HG03139 (cell line): ENCODE measurements around the gene GID4.

Source experiments
- ATAC-seq: cut with Tn5 transposase; IDR thresholded peaks from one replicate; pipeline ENCODE4 v1.9.1; 2021; ENCODE audit not compliant: unreplicated experiment

Gene GID4

DNA sequence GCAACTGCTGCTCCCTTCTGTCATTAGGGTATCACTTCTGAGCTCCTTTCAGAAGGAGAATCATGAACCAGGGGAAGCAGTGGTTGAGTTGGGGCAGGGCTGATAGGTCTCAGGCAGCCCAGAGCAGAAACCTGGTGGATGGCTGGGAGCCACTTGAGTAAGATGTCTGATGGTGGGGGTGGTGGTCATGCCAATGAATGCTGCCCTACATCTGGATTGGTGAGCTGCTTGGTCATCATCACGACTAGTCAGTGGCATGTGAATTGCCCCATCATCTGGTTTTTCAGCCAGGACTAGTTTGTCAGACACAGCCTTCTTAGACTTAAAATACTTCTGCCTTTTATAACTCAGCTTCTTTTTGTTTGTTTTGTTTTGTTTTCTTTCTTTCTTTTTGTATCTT lies 2.6 kb downstream of the GID4 start:
- no peak for ATAC-seq

DNA sequence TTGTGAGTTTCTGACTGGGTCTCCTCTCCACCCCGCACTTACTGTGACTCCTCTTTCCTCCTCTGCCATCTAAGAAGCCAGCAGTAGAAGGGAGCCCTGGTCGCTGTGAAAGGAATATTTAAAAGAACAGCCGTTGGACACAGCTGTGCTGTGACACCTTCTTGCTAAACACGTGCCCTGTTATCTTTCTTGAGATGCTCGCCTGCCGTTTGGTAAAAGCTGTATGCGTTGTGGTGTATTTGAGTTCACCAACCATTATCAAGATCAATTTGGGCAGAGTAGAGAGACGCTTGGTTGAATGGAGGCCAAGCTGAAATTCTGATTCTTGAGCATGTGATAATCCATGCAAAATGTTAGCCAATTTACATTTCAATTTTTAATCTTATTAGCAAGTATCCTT lies 3.8 kb downstream of the GID4 start:
- no peak for ATAC-seq

DNA sequence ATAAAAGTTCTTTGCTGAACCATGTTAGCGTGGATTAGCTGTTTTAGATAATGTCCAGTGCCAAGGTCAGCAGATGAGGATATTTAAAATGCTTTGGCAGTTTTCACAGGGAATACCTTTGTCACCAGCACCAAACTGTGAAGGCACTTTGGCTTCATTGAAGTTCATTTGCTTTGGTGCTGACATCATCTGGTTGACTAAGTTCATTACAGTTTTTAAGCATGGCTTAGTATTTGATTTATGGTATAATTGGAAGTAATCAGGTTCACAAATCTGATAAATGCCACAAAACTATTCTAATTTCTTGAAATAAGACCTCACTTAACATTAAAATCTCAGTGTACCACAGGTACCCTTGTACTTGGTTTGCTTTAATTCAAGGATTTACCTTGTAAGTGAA lies 4.3 kb downstream of the GID4 start:
- no peak for ATAC-seq

DNA sequence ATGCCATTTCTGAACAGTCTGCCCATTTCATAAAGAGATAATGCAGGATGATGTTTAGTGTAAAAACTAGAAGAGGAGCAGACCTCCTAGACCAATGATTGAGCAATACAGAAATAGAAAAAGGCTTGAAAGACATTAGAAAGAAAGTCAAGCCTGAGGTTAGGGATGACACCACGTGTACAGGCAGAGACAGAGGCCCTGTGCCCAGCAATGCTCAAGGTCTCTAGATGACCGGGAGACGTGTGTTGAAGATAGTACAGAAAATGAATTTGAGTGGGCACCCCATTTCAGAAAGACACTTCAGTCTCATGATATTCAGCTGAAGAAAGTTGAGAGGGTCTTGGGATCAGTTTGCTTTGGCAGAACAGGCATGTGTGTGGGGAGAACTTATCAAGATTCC lies 5.4 kb downstream of the GID4 start:
- no peak for ATAC-seq

DNA sequence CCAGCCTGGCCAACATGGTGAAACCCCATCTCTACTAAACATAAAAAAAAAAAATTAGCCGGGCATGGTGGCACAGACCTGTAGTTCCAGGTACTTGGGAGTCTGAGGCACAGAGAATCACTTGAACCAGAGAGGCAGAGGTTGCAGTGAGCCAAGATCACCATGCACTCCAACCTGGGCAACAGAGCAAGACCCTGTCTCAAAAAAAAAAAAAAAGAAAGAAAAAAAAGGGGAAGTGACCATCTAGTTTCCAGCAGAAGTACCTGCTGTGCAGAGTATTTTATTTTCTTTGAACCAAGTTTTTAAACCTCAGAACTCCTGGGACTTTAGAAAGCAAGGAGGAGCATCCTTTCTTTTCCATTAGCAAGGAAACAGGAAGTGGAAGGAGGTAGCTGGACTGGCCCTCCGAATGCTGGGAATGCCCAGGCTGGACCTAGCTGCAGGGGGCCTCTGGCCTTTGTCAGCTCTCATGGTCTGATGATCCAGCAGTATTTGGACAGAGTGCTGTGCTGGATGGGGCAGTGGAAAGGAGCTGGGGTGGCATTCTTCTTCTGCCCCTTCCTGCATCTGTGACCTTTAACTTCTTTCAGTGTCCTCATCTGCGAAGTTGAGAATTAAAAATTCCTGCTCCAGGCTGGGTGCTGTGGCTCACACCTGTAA lies 6.6 kb downstream of the GID4 start:
- ATAC-seq: no peak

DNA sequence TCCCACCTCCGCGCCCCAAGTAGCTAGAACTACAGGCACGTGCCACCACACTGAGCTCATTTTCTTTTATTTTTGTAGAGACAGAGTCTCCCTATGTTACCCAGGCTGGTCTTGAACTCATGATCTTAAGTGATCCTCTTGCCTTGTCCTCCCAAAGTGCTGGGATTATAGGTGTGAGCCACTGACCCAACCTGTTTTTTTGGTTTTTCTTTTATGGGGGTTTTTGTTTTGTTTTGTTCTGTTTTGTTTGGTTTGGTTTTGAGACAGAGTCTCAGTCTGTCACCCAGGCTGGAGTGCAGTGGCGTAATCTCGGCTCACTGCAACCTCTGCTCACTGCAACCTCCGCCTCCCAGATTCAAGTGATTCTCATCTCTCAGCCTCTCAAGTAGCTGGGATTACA lies 16.4 kb downstream of the GID4 start:
- ATAC-seq: no peak

DNA sequence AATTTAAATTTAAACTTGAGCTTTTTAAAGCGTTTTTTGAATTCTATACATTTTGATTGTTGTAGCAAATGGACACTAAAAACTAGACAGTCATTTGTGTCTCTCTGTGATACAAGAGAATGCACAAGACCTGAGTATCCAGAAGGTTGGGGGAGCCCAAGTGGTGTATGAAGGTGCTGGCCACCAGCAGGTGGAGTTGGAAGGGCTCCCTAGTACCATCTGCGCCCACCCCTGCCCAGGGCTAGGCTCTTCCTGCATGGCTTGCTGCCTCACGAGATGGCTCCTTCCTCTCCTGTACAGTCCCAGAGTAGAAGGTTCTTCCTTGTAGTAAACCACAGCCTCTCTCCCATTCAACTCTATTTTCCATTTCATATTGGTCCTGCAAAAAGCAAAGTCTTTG lies 17.0 kb downstream of the GID4 start:
- ATAC-seq: no peak

DNA sequence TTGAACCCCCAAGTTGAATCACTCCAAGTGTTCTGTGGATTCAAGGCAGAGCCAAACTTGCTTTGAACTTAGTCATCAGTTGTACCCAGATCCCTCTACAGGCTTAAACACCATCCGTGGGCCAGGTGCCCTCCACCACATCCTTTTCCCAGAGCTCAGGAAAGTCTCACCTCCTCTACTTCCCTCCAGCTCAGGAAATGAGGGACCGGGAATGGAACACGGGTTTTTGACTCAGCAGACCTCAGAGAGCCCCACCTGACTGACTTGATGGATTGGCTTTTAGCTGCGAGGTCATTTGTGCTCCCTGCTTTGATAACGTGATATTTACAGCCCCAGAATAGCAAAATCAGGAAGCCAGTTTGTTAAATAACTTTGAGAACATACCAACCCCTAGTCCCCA lies 20.1 kb downstream of the GID4 start:
- ATAC-seq: no peak

DNA sequence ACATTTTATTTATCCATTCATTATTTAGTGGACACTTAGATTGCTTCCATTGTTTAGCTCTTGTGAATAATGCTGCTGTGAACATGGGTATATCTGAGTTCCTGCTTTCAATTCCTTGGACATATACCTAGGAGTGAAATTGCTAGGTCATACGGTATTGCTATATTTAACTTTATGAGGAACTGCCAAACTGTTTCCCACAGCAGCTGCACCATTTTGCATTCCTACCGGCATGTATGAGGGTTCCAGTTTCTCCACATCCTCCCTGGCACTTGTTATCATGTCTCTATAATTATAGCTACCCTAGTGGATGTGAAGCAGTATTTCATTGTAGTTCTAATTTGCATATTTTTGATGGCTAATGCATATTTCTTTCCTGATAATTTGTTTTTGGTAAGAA lies 24.8 kb downstream of the GID4 start:
- ATAC-seq: no peak

DNA sequence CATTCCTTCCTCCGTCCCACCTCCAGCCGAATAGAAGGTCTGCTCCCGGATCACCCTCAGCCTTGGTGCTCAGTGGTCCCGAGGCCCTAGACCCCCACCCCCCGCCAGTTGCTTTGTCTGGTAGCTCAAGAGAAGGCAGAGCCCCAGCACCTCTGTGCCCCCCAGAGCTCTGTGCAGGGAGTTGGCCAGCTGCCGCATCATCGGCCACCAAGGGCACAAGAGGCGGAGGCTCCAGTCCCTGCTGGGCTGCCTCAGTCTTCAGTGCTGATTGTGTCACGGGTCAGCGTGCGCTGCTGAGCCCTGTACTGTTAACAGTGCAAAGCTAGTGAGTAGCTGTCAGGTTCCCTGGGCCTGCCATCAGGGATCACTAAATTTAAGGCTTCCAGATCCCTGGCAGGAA lies 26.3 kb downstream of the GID4 start:
- ATAC-seq: no peak

DNA sequence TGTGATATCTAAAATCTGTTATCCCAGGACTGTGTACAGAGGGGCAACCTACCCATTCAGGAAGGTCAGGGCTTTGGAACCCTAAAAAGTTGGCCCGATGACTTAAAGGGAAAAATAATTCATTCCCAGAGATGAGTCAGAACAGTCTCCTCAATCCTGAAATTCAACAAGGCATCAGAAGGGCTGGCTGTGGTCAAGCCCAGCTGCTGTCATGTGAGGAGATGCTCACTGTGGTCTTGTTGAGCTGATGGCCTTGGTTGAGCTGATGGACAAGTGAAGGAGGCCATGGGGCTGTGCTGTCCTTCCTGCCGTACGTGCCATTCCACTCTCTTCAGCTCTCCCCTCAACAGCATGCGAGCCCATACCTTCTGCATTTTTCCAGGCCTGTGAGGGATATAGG lies 27.7 kb downstream of the GID4 start:
- ATAC-seq: no peak

DNA sequence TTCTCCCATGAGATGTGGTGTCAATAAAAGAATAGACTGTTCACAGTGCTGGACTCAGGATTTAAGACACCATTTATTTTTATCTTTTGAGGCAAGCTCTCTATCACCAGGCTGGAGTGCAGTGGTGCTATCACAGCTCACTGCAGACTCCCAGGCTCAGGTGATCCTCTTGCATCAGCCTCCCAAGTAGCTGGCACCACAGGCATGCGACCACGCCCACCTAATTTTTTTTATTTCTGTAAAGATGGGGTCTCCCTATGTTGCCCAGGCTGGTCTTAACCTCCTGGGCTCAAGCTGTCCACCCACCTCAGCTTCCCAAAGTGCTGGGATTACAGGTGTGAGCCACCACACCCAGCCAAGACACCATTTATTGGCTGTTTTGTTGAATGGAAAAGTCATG lies 29.9 kb downstream of the GID4 start:
- ATAC-seq: no peak

DNA sequence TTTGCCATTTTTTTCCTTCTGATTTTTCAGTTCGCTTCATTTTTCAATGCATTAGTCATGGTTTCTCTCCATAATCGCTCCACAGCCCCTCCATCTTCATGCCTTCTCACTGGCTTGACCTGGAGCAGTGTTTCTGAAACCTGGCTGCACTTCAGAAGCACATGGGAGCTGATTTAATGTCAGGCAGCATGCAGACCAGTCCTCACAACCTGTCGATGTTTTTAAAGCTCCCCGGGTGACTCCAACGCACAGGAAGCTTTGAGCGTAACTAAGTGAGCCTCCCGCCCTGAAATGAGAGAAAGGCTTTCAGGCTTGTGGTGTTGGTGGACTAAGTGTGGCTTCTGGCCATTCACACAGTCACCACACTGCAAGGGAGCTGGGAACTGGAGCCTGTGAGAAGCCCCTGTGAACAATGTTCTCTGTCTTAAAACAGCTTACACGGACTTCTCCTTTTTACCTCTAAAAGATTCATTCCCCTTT lies 31.7 kb downstream of the GID4 start:
- no peak for ATAC-seq

DNA sequence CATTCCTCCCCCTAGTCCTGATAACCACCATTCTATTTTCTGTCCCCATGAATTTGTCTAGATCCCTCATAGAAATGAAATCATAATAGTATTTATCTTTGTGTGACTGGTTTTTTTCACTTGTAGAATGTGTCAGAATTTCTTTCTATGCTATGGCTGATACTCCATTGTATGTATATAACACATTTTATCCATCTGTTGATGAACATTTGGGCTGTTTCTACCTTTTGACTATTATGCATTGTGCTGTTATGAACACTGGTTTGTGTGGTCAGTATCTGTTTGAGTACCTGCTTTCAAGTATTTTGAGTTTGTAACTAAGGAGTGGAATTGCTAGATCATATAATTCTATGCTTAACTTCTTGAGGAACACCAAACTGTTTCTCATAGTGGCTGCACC lies 32.5 kb downstream of the GID4 start:
- no peak for ATAC-seq

DNA sequence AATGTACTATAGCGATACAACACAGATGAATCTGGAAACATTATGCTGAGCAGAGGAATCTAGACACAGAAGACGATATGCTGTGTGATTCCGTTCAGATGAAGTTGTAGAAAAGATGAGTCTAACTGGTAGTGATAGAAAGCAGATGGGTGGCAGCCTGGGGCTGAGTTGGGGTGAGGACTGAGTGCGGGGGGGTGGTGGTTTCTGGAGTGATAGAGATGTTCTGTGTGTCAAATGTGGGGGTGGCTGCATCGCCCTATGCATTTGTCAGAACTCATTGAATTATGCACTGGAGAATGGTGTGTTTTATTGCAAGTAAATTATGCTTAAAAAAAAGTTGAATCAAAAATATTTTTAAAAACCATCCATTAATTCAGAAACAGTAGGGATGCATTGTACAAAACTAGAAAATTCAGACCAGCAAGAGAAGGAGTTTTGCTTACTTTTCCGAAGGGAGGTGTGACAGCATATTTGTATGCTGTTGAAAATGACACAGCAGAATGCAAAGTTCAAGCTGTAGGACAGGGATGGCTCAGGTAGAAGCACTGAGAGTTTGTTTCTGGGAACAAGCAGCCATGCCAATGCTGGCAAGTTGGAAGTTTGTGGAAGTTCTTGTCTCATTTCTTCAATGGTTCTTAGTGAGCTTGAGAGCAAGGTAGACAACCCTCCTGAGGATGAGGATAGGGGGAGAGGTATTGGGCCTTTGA lies 35.5 kb downstream of the GID4 start:
- no peak for ATAC-seq

DNA sequence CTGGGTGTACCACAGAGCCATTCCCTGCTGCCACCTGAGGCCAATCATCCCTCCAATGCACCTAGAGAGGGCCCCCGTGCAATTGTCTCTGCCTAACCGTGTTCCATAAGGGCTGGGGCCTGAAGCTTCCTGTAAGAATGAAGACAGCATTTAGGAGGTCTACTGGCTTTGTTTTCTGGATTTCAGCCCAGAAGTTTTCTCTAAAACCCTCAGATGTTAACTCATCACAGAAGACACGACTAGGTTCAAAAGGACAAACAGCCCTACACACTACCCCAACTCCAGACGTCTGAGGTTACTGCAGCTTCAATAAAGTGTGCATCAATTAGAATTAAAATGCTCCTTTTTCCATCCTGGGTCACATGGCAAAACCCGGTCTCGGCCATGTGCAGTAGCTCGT lies 37.7 kb downstream of the GID4 start:
- no peak for ATAC-seq

DNA sequence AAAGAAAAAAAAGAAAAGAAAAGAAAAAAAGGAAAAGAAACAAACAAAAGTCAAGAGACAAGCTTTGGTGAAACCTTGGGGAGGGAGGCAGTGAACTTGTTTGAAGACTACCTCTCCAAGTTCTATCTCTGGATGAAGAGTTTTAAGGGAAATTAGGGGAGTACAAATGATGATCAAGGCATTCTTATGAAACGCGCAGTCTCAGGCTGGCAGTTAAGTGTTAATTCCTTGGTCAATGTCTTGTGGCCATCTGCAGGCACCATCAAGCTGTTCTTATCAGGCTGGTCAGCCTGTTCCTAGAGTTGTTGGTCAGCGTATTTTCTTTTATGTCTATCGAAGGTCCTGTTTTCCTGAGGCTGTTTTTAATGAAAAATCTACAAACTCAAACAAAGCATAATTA lies 40.3 kb downstream of the GID4 start:
- no peak for ATAC-seq

DNA sequence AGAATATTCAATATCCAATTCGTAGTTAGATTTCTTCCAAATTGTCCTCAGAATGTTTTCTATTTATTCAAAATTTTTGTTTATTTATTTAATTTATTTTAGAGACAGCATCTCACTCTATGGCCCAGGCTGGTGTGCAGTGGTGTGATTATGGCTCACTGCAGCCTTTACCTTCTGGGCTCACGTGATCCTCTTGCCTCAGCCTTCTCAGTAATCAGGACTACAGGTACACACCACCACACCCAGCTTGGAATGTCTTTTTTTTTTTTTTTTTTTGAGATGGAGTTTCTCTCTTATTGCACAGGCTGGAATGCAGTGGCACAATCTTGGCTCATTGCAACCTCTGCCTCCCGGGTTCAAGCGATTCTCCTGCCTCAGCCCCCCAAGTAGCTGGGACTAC lies 45.0 kb downstream of the GID4 start:
- no peak for ATAC-seq

DNA sequence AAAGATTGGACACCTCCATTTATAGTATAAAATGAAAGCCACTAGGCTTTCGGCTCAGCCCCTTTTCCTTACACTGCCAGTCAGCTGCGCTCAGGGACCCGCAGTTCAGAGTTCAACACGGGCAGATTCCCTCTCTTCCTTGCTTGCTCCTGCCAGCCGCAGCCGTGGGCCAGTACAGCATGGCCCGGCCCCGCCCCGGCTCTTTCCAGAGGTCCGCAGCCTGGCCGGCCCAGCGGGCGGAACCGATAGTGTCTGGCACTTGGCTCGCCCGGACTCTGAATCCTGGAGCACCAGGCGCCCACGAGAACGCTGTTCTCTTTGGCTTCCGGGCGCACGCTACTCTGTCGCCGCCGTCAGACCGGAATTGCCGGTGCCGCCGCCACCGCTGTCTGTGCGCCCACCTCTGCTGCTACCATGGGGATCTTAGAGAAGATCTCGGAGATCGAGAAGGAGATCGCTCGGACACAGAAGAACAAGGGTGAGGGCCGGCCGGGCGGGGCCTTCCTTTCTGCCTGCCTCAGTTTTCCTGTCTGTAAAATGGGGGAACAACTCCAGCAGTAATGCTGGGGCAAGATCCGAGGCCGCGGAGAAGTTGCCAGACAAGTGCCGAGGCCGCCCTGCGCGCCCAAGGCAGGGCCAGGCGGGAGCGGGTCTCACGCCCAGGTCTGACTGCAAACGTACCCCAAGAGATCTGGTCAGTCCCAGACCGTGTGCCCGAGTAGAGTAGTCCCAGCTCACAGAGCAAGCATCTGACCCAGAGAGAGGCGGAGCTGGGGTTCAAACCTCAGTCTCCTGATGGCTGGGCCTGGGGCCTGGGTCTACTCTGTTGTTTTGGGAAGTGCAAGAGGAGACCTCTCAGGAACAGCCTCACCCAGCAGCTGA lies 48.6 kb downstream of the GID4 start, which contains the start of gene DRG2:
Gene DRG2, plus strand, starts transcription at position 339 of the 882 bp plus-strand sequence. Its CDS starts 76 bp downstream, at position 415.
- peak; percentile 84 for ATAC-seq

DNA sequence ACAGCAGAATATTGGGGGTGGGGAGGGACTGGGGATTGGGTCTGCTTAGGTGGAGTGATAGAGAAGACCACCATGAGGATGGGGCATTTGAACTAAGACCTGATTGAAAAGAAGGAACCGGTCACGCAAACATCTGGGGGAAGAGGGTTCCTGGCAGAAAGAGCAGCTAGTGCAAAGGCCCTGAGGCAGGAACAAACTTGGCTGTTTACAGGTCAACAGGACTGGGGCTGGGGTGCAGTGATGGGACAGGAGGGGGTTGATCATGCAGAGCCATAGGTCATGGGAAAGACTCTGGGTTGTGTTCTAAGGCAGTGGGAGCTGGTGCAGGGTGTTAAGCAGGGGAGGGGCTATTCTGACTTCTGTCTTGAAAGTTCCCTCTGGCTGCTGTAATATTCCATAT lies 50.4 kb downstream of the GID4 start:
- ATAC-seq: no peak

DNA sequence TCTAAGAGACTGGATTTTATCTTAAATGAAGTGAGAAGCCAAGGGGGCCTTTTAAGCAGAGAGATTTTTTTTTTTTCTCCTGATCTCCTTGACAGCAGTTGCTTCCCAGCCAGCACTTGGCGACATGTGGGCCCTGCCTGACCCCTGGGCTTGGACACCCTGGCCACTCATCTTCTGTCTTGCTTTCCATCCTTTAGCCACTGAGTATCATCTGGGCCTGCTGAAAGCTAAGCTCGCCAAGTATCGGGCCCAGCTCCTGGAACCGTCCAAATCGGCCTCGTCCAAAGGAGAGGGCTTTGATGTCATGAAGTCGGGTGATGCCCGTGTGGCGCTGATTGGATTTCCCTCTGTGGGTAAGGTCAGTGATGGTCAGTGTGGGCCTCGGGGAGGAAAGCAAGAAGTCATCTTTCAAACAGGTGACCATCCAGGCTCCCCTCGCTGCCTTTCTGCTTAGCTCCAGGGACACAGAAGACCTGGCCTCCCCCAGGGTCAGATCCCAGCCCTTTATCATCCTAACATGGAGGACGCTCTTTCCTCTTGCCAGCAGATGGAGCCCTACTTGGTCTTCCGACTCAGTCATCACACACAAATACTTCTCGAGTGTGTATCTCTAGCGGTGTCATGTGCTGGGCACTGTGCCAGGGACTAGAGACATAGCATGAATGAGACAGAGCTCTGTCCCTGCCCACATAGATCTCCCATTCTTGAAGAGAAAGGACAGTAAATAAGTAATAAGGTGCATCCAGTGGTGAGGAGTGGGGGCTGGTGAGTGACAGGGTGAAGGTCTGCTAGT lies 54.6 kb downstream of the GID4 start:
- ATAC-seq: no peak
